MCF 10A (cell line): Measurements from ENCODE around the gene EXD3. TPM values are rescaled to one million over a fixed set of nuclear protein-coding genes. Genes with fewer than 3 reads are reported as not detected.

Experiments used
- BruUV-seq: library from RNA; stranded (reverse); fragments of 400-500 nt; replicated peaks from 2 replicates; lab custom pipeline; 2021; lab: Mats Ljungman, UMichigan
- CTCF ChIA-PET: fragments of 300-600 bp; sonication (Branson Sonifier 250); formaldehyde crosslinking; extraction: SDS; loops from one replicate; lab custom pipeline; 2021; ENCODE audit warnings: antibody characterized with exemption, inconsistent platforms; lab: Yijun Ruan, JAX
- POLR2A ChIA-PET: fragments of 300-600, 350-650 bp; sonication (Branson Sonifier 250); formaldehyde crosslinking; extraction: SDS; loops from one replicate; lab custom pipeline; 2020; ENCODE audit warnings: antibody characterized with exemption, inconsistent platforms; lab: Yijun Ruan, JAX
- DNase-seq: peaks from one replicate; pipeline ENCODE4 v3.0.0-alpha.2; 2018; ENCODE audit not compliant: unreplicated experiment
- H3K27ac Mint-ChIP-seq: one replicate; pipeline ENCODE4 v1.8.0; 2022; ENCODE audit warnings: mild to moderate bottlenecking, low read depth, mixed read lengths; ENCODE audit not compliant: unreplicated experiment
- H3K27me3 Mint-ChIP-seq: one replicate; pipeline ENCODE4 v1.8.0; 2022; ENCODE audit warnings: mixed read lengths; ENCODE audit not compliant: insufficient read depth, unreplicated experiment
- H3K36me3 Mint-ChIP-seq: one replicate; pipeline ENCODE4 v1.8.0; 2022; ENCODE audit warnings: mild to moderate bottlenecking, moderate library complexity, mixed read lengths; ENCODE audit not compliant: insufficient read depth, unreplicated experiment
- H3K4me1 Mint-ChIP-seq: one replicate; pipeline ENCODE4 v1.8.0; 2022; ENCODE audit warnings: mixed read lengths; ENCODE audit not compliant: insufficient read depth, unreplicated experiment
- H3K4me3 Mint-ChIP-seq: one replicate; pipeline ENCODE4 v1.8.0; 2022; ENCODE audit warnings: mild to moderate bottlenecking, moderate library complexity, mixed read lengths; ENCODE audit not compliant: unreplicated experiment
- H3K9me3 Mint-ChIP-seq: one replicate; pipeline ENCODE4 v1.8.0; 2022; ENCODE audit warnings: mixed read lengths; ENCODE audit not compliant: unreplicated experiment
- intact Hi-C: fragments of 100-400 bp; cut with micrococcal nuclease; formaldehyde crosslinking; loops from 2 replicates; pipeline ENCODE4 v1.14.1; 2022
- total RNA-seq: library from RNA; stranded (reverse); gene quantifications from 2 replicates; pipeline ENCODE4 v1.2.3, GENCODE V29; 2022
- TF ChIP-seq, protein P1 (sequence below): fragments of 200-600 bp; IDR thresholded peaks from one replicate; pipeline ENCODE4 v1.8.0; 2022; ENCODE audit warnings: antibody characterized with exemption, mild to moderate bottlenecking; ENCODE audit not compliant: unreplicated experiment

EXD3 gene
- total RNA-seq, 1 experiment from 2014 or later = 17.1 TPM

DNA sequence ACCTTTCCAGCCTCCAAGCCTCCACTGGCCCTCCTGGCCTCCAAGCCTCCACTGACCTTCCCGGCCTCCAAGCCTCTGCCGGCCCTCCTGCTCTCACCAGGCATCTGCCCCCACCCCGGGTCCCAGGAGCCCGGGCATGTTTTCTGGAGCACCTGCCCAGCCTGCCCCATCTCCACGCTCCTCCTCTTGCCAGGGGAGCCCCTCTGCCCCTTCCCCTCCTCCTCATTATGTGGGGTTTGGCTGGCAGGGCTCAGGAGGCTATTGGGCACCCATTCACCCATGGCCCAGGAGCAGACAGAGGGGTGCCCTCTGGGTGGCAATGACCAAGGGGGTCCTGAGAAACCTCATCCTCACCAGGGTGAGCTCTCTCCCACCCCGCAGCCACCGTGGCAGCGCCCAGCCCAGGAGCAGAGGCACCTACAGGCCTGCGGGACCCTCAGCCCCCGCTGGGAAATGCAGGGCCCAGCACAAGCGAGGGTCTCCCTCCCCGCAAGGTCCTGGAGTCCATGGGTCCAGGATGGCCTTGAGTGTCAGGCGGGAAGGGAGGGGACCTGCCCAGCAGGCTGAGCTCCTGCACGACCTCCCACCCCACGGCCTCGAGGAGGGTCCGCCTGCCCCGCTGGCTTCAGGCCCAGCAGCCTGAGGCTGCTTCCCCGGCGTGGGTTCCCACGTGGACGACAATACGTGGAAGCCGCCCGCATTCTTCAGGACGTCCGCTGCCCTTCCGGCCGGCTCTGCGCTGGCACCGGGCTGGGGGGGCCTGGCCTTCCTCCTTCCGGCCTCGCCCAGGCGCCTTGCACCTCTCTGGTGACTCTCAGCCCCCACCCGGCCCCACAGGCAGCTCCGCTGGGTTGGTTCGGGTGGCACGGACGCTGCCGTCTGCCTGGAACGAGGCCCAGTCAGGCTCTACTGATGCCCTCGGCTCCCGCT lies 69.5 kb downstream of the EXD3 start:
- H3K4me1 Mint-ChIP-seq = no peaks in the 10 kb centered on the region

GRCh38 chr9:137352511-137353222 lies 70.3 kb downstream of the EXD3 start:
- BruUV-seq = no TSS peak
- Mint-ChIP-seq H3K27ac (no peak overlapping the region), H3K4me1 (no peaks in the 10 kb centered on the region), H3K4me3 (no peak overlapping the region), H3K36me3 (peaks cover 8% of the 10 kb centered on the region), H3K9me3 (peaks cover 7% of the 10 kb centered on the region), H3K27me3 (no peaks in the 10 kb centered on the region)
- TF ChIP-seq, protein P1, sequence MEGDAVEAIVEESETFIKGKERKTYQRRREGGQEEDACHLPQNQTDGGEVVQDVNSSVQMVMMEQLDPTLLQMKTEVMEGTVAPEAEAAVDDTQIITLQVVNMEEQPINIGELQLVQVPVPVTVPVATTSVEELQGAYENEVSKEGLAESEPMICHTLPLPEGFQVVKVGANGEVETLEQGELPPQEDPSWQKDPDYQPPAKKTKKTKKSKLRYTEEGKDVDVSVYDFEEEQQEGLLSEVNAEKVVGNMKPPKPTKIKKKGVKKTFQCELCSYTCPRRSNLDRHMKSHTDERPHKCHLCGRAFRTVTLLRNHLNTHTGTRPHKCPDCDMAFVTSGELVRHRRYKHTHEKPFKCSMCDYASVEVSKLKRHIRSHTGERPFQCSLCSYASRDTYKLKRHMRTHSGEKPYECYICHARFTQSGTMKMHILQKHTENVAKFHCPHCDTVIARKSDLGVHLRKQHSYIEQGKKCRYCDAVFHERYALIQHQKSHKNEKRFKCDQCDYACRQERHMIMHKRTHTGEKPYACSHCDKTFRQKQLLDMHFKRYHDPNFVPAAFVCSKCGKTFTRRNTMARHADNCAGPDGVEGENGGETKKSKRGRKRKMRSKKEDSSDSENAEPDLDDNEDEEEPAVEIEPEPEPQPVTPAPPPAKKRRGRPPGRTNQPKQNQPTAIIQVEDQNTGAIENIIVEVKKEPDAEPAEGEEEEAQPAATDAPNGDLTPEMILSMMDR = no peak
- ChIA-PET CTCF (no interaction called here), POLR2A (interaction anchor here (0.7 kb wide), 1 partner anchor 88 kb away, joined by 3 read pairs; no protein-coding TSS in a partner anchor)
- intact Hi-C loops = no loop called here
- DNase-seq = no peak

More for the DNA sequence above, 69.5 kb downstream of the EXD3 start:
- ChIA-PET CTCF (no interaction called here), POLR2A (no interaction called here)
- Mint-ChIP-seq H3K9me3 (peaks cover 10% of the 10 kb centered on the region), H3K36me3 (peaks cover 8% of the 10 kb centered on the region), H3K27ac (no peak overlapping the region), H3K4me3 (no peak overlapping the region), H3K27me3 (no peaks in the 10 kb centered on the region)
- BruUV-seq = no TSS peak
- no peak for DNase-seq
- intact Hi-C loops = no loop called here
- TF ChIP-seq, protein P1 = no peak

DNA sequence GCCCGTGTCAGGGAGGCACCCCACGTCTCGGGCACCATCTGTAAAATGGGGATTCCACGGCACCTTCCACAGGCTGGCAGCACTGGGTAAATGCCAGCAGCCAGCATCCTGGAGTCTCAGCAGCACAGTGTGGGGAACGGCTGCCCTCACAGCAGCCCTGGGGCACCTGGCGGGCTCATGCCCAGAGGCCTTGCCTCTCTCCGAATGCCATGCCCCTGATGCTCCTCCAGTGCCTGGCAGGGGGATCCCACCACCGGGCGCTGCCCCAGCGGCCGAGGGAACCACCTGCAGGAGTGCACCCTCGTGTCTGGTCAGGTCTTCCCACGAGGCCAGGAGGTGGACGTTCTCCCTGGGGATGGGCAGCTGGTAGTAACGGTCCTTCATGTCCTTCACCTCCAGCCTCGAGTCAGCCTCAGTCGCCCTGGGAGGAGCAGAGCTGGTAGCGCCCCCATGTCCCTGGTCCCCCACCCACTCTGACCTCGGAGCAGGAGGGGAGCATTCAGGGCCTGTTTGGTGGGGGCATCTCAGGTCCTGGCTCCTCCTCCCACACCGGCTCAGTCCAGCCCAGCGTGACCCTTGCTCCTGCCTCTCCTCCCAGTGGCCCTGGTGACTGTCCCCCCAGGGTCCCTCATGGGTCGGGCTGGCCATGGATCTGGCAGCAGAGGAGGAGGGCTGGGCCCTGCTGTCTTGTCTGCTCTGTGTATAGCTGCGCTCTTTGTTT lies 71.0 kb downstream of the EXD3 start:
- DNase-seq = no peak
- no peak overlapping the region for H3K27ac Mint-ChIP-seq
- intact Hi-C loops = no loop called here

More for the DNA sequence above, 71.0 kb downstream of the EXD3 start:
- Mint-ChIP-seq H3K36me3 (peaks cover 8% of the 10 kb centered on the region), H3K4me3 (no peak overlapping the region), H3K9me3 (peaks cover under 1% of the 10 kb centered on the region), H3K4me1 (no peaks in the 10 kb centered on the region), H3K27me3 (no peaks in the 10 kb centered on the region)
- TF ChIP-seq, protein P1 = no peak
- ChIA-PET POLR2A (interaction anchor here (0.7 kb wide), 1 partner anchor 87 kb away, joined by 3 read pairs; no protein-coding TSS in a partner anchor), CTCF (no interaction called here)
- BruUV-seq = no TSS peak
